NT2/D1 (cell line): ENCODE measurements around the gene VTI1A.

Experiments
- SUZ12 ChIP-seq: IDR thresholded peaks from 2 replicates; pipeline ENCODE4 v1.6.1; 2011; ENCODE audit not compliant: insufficient read length, insufficient read depth; ENCODE audit errors: extremely low read depth
- ZNF274 ChIP-seq: IDR thresholded peaks from 2 replicates; pipeline ENCODE4 v1.6.1; 2011; ENCODE audit warnings: mild to moderate bottlenecking, low read depth, low read length

GRCh38 chr10:112832959-112833358 lies 385.9 kb downstream of the VTI1A start:
- no peak for TF ChIP-seq SUZ12
- TF ChIP-seq ZNF274, result no peak
